Measurements from ENCODE around the gene GPC6.

GPC6 gene

DNA sequence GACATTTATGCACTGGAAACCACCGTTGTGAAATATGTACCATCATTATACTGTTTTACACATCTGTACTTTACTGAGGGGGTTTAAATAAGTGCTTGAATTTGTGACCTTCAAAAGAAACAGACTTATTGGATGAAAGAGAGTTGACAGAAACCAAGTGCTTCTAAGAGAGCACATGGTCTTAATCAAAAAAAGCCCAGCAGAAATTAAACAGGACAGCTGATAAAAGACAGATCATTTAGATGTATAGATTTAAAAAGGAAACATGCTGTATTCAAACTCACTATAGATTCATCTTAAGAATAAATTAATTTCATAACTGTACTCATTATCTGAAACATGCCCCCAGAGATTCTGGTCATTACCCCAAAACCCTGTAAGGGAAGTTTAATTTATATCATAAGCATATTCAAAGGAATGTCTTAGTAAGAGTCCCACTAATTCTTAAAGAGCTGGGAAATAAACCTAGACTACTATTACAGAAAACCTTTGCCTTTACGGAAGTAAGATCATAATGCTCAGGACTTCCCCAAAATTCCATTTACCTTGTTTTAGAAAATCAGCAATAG is 831.1 kb downstream of the GPC6 start:
- Histone ChIP-seq H3K79me2 (ENCODE audit: control insufficient read depth, insufficient read depth, low read length) (no peaks in the 10 kb centered on the region), H3K18ac (ENCODE audit: low read length) (no peak overlapping the region), H3K79me1 (ENCODE audit: low read length) (no peaks in the 10 kb centered on the region), H3K4me1 (ENCODE audit: control insufficient read depth, low read depth, low read length) (peaks cover 2% of the 10 kb centered on the region), H3K4me2 (ENCODE audit: low read length) (no peak overlapping the region), H4K5ac (ENCODE audit: low read length) (no peak overlapping the region), H3K36me3 (ENCODE audit: control insufficient read depth, insufficient read depth, low read length) (no peaks in the 10 kb centered on the region), H2BK5ac (ENCODE audit: low read length) (no peak overlapping the region), H3K9ac (ENCODE audit: low read length) (no peak overlapping the region), H3K4me3 (ENCODE audit: low read length) (no peak overlapping the region), H4K8ac (ENCODE audit: low read depth, low read length) (no peak overlapping the region), H2BK15ac (replicated peaks; ENCODE audit: low read depth) (no peak overlapping the region), H3K27ac (ENCODE audit: low read depth, low read length) (no peak overlapping the region), H3K4ac (ENCODE audit: low read depth, low read length) (no peak overlapping the region), H3K56ac (ENCODE audit: low read length) (no peak overlapping the region), H3K23ac (ENCODE audit: low read length) (no peak overlapping the region), H2BK120ac (ENCODE audit: low read depth, low read length) (no peak overlapping the region), H3K27me3 (ENCODE audit: insufficient read depth, low read length, poor library complexity) (no peaks in the 10 kb centered on the region), H2AK5ac (ENCODE audit: low read length) (no peak overlapping the region)
- DNase-seq = no peak
- WGBS (ENCODE audit: extremely low coverage, insufficient coverage, low lambda C conversion rate) = no CpG with 5 or more reads among the region's 2 CpGs

DNA sequence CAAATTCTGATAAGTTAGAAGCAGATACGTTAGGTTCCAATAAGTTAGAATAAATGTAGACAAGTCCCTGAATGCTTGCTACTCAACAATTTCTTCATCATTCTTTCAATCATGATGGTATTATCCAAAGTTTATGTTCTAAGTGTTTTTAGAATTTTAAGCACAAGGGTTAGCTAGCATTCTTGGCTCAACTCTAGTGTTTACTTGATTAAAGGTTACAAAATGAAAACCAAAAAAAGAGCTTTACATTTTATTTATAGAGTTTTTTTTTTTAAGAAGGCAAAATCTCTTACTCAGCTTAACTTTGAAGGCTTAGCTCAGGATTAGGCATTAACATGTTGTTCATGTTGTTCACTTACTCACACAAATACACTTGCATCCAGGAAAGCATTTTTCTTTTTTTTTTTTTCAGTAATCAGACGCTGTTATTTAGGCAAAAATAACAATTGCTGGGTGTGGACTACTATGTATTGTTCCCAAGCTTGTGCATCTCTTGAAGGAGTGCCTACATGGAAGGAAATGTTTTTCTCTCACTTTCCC is 832.3 kb downstream of the GPC6 start:
- Histone ChIP-seq H3K9ac (ENCODE audit: low read length) (no peak overlapping the region), H3K4me1 (ENCODE audit: control insufficient read depth, low read depth, low read length) (peaks cover 2% of the 10 kb centered on the region), H3K56ac (ENCODE audit: low read length) (no peak overlapping the region), H3K27ac (ENCODE audit: low read depth, low read length) (no peak overlapping the region), H3K23ac (ENCODE audit: low read length) (no peak overlapping the region), H3K79me2 (ENCODE audit: control insufficient read depth, insufficient read depth, low read length) (no peaks in the 10 kb centered on the region), H2BK5ac (ENCODE audit: low read length) (no peak overlapping the region), H3K18ac (ENCODE audit: low read length) (no peak overlapping the region), H2BK15ac (replicated peaks; ENCODE audit: low read depth) (no peak overlapping the region), H3K4ac (ENCODE audit: low read depth, low read length) (no peak overlapping the region), H3K4me3 (ENCODE audit: low read length) (no peak overlapping the region), H2BK120ac (ENCODE audit: low read depth, low read length) (no peak overlapping the region), H3K27me3 (ENCODE audit: insufficient read depth, low read length, poor library complexity) (no peaks in the 10 kb centered on the region), H3K4me2 (ENCODE audit: low read length) (no peak overlapping the region), H2AK5ac (ENCODE audit: low read length) (no peak overlapping the region), H4K5ac (ENCODE audit: low read length) (no peak overlapping the region), H3K36me3 (ENCODE audit: control insufficient read depth, insufficient read depth, low read length) (no peaks in the 10 kb centered on the region), H4K8ac (ENCODE audit: low read depth, low read length) (no peak overlapping the region), H3K79me1 (ENCODE audit: low read length) (no peaks in the 10 kb centered on the region)
- WGBS (ENCODE audit: extremely low coverage, insufficient coverage, low lambda C conversion rate) = no CpG with 5 or more reads among the region's 2 CpGs
- DNase-seq = no peak

DNA sequence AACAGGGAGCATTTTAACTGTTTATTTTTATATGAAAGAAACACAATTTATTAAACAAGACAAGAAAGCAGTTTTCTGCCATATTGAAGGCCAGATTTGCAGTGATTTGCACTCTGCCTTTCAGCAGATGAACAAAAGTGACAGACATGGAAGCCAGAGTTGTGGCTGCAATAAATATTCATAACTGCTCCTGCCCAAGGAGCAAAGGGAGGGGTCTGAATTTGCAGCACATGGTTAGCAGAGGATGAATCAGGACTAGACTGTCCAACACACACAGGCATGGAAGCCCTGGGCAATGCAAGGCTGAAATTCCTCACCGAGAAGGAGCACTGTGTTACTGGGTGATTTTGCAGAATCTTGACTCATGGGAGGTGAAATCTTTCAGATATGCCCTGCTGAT is 834.7 kb downstream of the GPC6 start:
- no peak for DNase-seq
- no peaks in the 10 kb centered on the region for H3K79me1 ChIP-seq (ENCODE audit: low read length)
- no peak overlapping the region for H2BK5ac ChIP-seq (ENCODE audit: low read length)
- H3K79me2 ChIP-seq (ENCODE audit: control insufficient read depth, insufficient read depth, low read length) = no peaks in the 10 kb centered on the region
- H3K4me3 ChIP-seq (ENCODE audit: low read length) = no peak overlapping the region
- no peaks in the 10 kb centered on the region for H3K27me3 ChIP-seq (ENCODE audit: insufficient read depth, low read length, poor library complexity)
- no peak overlapping the region for H2AK5ac ChIP-seq (ENCODE audit: low read length)
- no peak overlapping the region for H4K8ac ChIP-seq (ENCODE audit: low read depth, low read length)
- H2BK15ac ChIP-seq (replicated peaks; ENCODE audit: low read depth) = no peak overlapping the region
- H3K18ac ChIP-seq (ENCODE audit: low read length) = no peak overlapping the region
- H3K4me1 ChIP-seq (ENCODE audit: control insufficient read depth, low read depth, low read length) = no peaks in the 10 kb centered on the region
- no peak overlapping the region for H3K4me2 ChIP-seq (ENCODE audit: low read length)
- H3K4ac ChIP-seq (ENCODE audit: low read depth, low read length) = no peak overlapping the region
- H3K27ac ChIP-seq (ENCODE audit: low read depth, low read length) = no peak overlapping the region
- WGBS (ENCODE audit: extremely low coverage, insufficient coverage, low lambda C conversion rate) = no CpG with 5 or more reads among the region's 1 CpG
- no peak overlapping the region for H3K9ac ChIP-seq (ENCODE audit: low read length)
- H3K56ac ChIP-seq (ENCODE audit: low read length) = no peak overlapping the region
- no peak overlapping the region for H4K5ac ChIP-seq (ENCODE audit: low read length)
- no peak overlapping the region for H2BK120ac ChIP-seq (ENCODE audit: low read depth, low read length)
- no peak overlapping the region for H3K23ac ChIP-seq (ENCODE audit: low read length)
- H3K36me3 ChIP-seq (ENCODE audit: control insufficient read depth, insufficient read depth, low read length) = no peaks in the 10 kb centered on the region

DNA sequence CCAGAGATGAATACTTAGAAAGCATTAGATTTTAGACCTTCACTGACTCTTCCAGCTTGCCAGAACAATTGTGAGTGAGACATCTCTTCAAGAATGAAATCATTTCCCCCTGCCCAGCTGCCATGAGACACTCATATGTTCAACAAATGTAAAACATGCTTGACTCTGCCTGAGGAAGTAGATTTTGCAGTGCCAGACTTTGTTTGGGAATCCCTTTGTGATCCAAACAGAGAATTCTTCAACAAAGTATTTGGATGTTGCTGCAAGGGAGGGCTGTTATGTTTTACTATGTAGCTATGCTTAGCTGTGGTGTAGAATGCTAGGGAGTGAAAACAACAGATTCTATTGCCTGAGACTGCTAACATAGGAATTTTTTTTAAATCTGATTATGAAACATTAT is 836.5 kb downstream of the GPC6 start:
- Histone ChIP-seq H2BK120ac (ENCODE audit: low read depth, low read length) (no peak overlapping the region), H3K27ac (ENCODE audit: low read depth, low read length) (no peak overlapping the region), H3K79me2 (ENCODE audit: control insufficient read depth, insufficient read depth, low read length) (no peaks in the 10 kb centered on the region), H3K4ac (ENCODE audit: low read depth, low read length) (no peak overlapping the region), H3K18ac (ENCODE audit: low read length) (no peak overlapping the region), H3K4me1 (ENCODE audit: control insufficient read depth, low read depth, low read length) (no peaks in the 10 kb centered on the region), H3K79me1 (ENCODE audit: low read length) (no peaks in the 10 kb centered on the region), H3K9ac (ENCODE audit: low read length) (no peak overlapping the region), H2BK15ac (replicated peaks; ENCODE audit: low read depth) (no peak overlapping the region), H4K5ac (ENCODE audit: low read length) (no peak overlapping the region), H3K4me2 (ENCODE audit: low read length) (no peak overlapping the region), H2AK5ac (ENCODE audit: low read length) (no peak overlapping the region), H2BK5ac (ENCODE audit: low read length) (no peak overlapping the region), H3K36me3 (ENCODE audit: control insufficient read depth, insufficient read depth, low read length) (no peaks in the 10 kb centered on the region), H4K8ac (ENCODE audit: low read depth, low read length) (no peak overlapping the region), H3K4me3 (ENCODE audit: low read length) (no peak overlapping the region), H3K27me3 (ENCODE audit: insufficient read depth, low read length, poor library complexity) (no peaks in the 10 kb centered on the region), H3K23ac (ENCODE audit: low read length) (no peak overlapping the region), H3K56ac (ENCODE audit: low read length) (no peak overlapping the region)
- DNase-seq = no peak

- Histone ChIP-seq H4K5ac (ENCODE audit: low read length) (no peak overlapping the region), H3K27me3 (ENCODE audit: insufficient read depth, low read length, poor library complexity) (no peaks in the 10 kb centered on the region), H3K4me1 (ENCODE audit: control insufficient read depth, low read depth, low read length) (no peaks in the 10 kb centered on the region), H3K79me2 (ENCODE audit: control insufficient read depth, insufficient read depth, low read length) (no peaks in the 10 kb centered on the region), H2BK5ac (ENCODE audit: low read length) (no peak overlapping the region), H3K18ac (ENCODE audit: low read length) (no peak overlapping the region), H3K23ac (ENCODE audit: low read length) (no peak overlapping the region), H3K4me2 (ENCODE audit: low read length) (no peak overlapping the region), H4K8ac (ENCODE audit: low read depth, low read length) (no peak overlapping the region), H3K79me1 (ENCODE audit: low read length) (no peaks in the 10 kb centered on the region), H2AK5ac (ENCODE audit: low read length) (no peak overlapping the region), H3K56ac (ENCODE audit: low read length) (no peak overlapping the region), H3K27ac (ENCODE audit: low read depth, low read length) (no peak overlapping the region), H2BK120ac (ENCODE audit: low read depth, low read length) (no peak overlapping the region), H3K4ac (ENCODE audit: low read depth, low read length) (no peak overlapping the region), H3K36me3 (ENCODE audit: control insufficient read depth, insufficient read depth, low read length) (no peaks in the 10 kb centered on the region), H3K4me3 (ENCODE audit: low read length) (no peak overlapping the region), H2BK15ac (replicated peaks; ENCODE audit: low read depth) (no peak overlapping the region), H3K9ac (ENCODE audit: low read length) (no peak overlapping the region)
- no CpG with 5 or more reads among the region's 4 CpGs for WGBS (ENCODE audit: extremely low coverage, insufficient coverage, low lambda C conversion rate)
- no peak for DNase-seq
Measured at GRCh38 chr13:94063848-94064247, 837.2 kb downstream of the GPC6 start.

DNA sequence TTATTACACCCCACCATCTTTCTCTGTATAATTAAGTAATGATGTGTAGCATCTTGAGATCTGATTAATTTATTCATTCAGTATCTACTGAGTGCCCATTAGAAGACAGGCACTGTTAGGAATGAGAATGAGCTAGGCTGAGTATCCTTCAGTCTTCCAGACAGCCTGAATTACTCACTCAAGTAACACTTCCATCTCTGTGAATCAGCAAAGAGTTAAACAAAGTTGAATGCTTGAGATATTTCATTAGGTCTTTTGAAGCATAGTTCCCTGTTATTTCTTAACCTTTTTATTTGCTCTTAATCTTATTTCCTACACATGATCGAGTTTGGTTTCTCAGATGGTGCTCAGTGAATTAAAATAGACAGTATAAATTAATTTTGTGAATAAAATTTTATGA is 839.1 kb downstream of the GPC6 start:
- no peak overlapping the region for H2BK5ac ChIP-seq (ENCODE audit: low read length)
- no peak for DNase-seq
- H4K8ac ChIP-seq (ENCODE audit: low read depth, low read length) = no peak overlapping the region
- no peak overlapping the region for H3K9ac ChIP-seq (ENCODE audit: low read length)
- no peak overlapping the region for H3K27ac ChIP-seq (ENCODE audit: low read depth, low read length)
- no peak overlapping the region for H3K4ac ChIP-seq (ENCODE audit: low read depth, low read length)
- H3K4me2 ChIP-seq (ENCODE audit: low read length) = no peak overlapping the region
- H2BK120ac ChIP-seq (ENCODE audit: low read depth, low read length) = no peak overlapping the region
- H3K36me3 ChIP-seq (ENCODE audit: control insufficient read depth, insufficient read depth, low read length) = no peaks in the 10 kb centered on the region
- H2AK5ac ChIP-seq (ENCODE audit: low read length) = no peak overlapping the region
- WGBS (ENCODE audit: extremely low coverage, insufficient coverage, low lambda C conversion rate) = no CpG with 5 or more reads among the region's 1 CpG
- H3K18ac ChIP-seq (ENCODE audit: low read length) = no peak overlapping the region
- no peaks in the 10 kb centered on the region for H3K27me3 ChIP-seq (ENCODE audit: insufficient read depth, low read length, poor library complexity)
- no peaks in the 10 kb centered on the region for H3K79me1 ChIP-seq (ENCODE audit: low read length)
- no peaks in the 10 kb centered on the region for H3K79me2 ChIP-seq (ENCODE audit: control insufficient read depth, insufficient read depth, low read length)
- H2BK15ac ChIP-seq (replicated peaks; ENCODE audit: low read depth) = no peak overlapping the region
- no peak overlapping the region for H4K5ac ChIP-seq (ENCODE audit: low read length)
- H3K4me1 ChIP-seq (ENCODE audit: control insufficient read depth, low read depth, low read length) = no peaks in the 10 kb centered on the region
- no peak overlapping the region for H3K23ac ChIP-seq (ENCODE audit: low read length)
- H3K56ac ChIP-seq (ENCODE audit: low read length) = no peak overlapping the region
- no peak overlapping the region for H3K4me3 ChIP-seq (ENCODE audit: low read length)

Data from mesendoderm (in vitro differentiated cells).